Measurements from ENCODE around the gene CTAG1B.
"Not testable (repeated sequence)": the region's sequence is repeated elsewhere in the genome, so short reads cannot be mapped to it uniquely, and the experiment has no call there.

GRCh38 chrX:154590415-154590814 lies 28.7 kb downstream of the CTAG1B start:
- TF ChIP-seq CTCF, POLR2A (IDR thresholded peaks at IDR 0.05): not testable (repeated sequence)
